Keratinocyte (primary cell): ENCODE results near the gene EPHB2. TPM values are rescaled to one million over a fixed set of nuclear protein-coding genes. Genes with fewer than 3 reads are reported as not detected.

Experiments
- DNase-seq: peaks from one replicate; pipeline ENCODE4 v3.0.0-alpha.2; 2011; ENCODE audit warnings: low read depth, missing footprints, low spot score
- FAIRE-seq: peaks from 2 replicates; lab custom pipeline; 2011; peaks lifted over from hg19 to GRCh38; lab: Jason Lieb, UNC
- H2AFZ ChIP-seq: 2 replicates; pipeline ENCODE4 v1.6.0; 2012; ENCODE audit warnings: low read length, control low read depth, inconsistent platforms; ENCODE audit not compliant: control insufficient read depth
- H3K27ac ChIP-seq: 2 replicates; pipeline ENCODE4 v1.5.1; 2011; ENCODE audit warnings: low read length; ENCODE audit not compliant: control insufficient read depth, insufficient read depth
- H3K27me3 ChIP-seq: 3 replicates; pipeline ENCODE4 v1.6.0; 2011; ENCODE audit warnings: low read length; ENCODE audit not compliant: control insufficient read depth, insufficient read depth; ENCODE audit errors: extremely low read depth
- H3K36me3 ChIP-seq, 2 experiments: 2 replicates in 1 of 2; 3 replicates in 1 of 2; pipeline ENCODE4 v1.5.1; 2011; ENCODE audit warnings: low read length in 2 of 2, mild to moderate bottlenecking in 1 of 2; ENCODE audit not compliant: control insufficient read depth in 2 of 2, insufficient read depth in 2 of 2; ENCODE audit errors: extremely low read depth in 1 of 2
- H3K4me1 ChIP-seq: 3 replicates; pipeline ENCODE4 v1.5.1; 2011; ENCODE audit warnings: low read length; ENCODE audit not compliant: control insufficient read depth, insufficient read depth; ENCODE audit errors: extremely low read depth
- H3K4me2 ChIP-seq: 3 replicates; pipeline ENCODE4 v1.6.0; 2011; ENCODE audit warnings: low read depth, low read length; ENCODE audit not compliant: control insufficient read depth, insufficient read depth; ENCODE audit errors: extremely low read depth
- H3K4me3 ChIP-seq, 3 experiments: fragments of 200-600 bp in 1 of 3; sonication (generic) in 1 of 3; 2 replicates in 2 of 3; 3 replicates in 1 of 3; pipeline ENCODE4 v1.5.1; 2011 to 2016; ENCODE audit warnings: low read length in 3 of 3, mild to moderate bottlenecking in 3 of 3, control low read depth in 2 of 3, inconsistent platforms in 1 of 3, low read depth in 1 of 3, mixed read lengths in 1 of 3, mixed run types in 1 of 3, moderate library complexity in 1 of 3; ENCODE audit not compliant: control insufficient read depth in 2 of 3, insufficient read depth in 2 of 3; ENCODE audit errors: extremely low read depth in 1 of 3
- H3K79me2 ChIP-seq: 2 replicates; pipeline ENCODE4 v1.6.0; 2012; ENCODE audit warnings: low read length; ENCODE audit not compliant: control insufficient read depth, insufficient read depth
- H3K9ac ChIP-seq: 3 replicates; pipeline ENCODE4 v1.6.0; 2011; ENCODE audit warnings: low read length; ENCODE audit not compliant: control insufficient read depth, insufficient read depth; ENCODE audit errors: extremely low read depth
- H3K9me1 ChIP-seq: 3 replicates; pipeline ENCODE4 v1.6.0; 2011; ENCODE audit warnings: low read length; ENCODE audit not compliant: control insufficient read depth, insufficient read depth; ENCODE audit errors: extremely low read depth
- H3K9me3 ChIP-seq: 2 replicates; pipeline ENCODE4 v1.5.1; 2012; ENCODE audit warnings: low read depth, low read length; ENCODE audit not compliant: control insufficient read depth
- H4K20me1 ChIP-seq: 3 replicates; pipeline ENCODE4 v1.6.0; 2011; ENCODE audit warnings: low read length; ENCODE audit not compliant: control insufficient read depth, insufficient read depth; ENCODE audit errors: extremely low read depth
- CTCF ChIP-seq, 3 experiments: IDR thresholded peaks in 1 of 3; conservative IDR thresholded peaks in 1 of 3; optimal IDR thresholded peaks in 1 of 3; 2 replicates in 2 of 3; 3 replicates in 1 of 3; pipeline versions ENCODE3 to v1.5.1; 2011; ENCODE audit warnings: low read length in 3 of 3, mild to moderate bottlenecking in 3 of 3, moderate library complexity in 2 of 3, control low read depth in 1 of 3, inconsistent platforms in 1 of 3; ENCODE audit not compliant: insufficient read depth in 2 of 3; ENCODE audit errors: extremely low read depth in 1 of 3
- EZH2 ChIP-seq: IDR thresholded peaks from one replicate; pipeline ENCODE4 v1.6.1; 2012; ENCODE audit warnings: inconsistent platforms, mild to moderate bottlenecking, low read length, moderate library complexity
- dilution Hi-C: fragments of 300-500 bp; cut with MboI; formaldehyde crosslinking; loops from one replicate; pipeline ENCODE4 v1.7.0; 2020; ENCODE audit warnings: low sequenced_read_pairs; ENCODE audit not compliant: extremely low pct_ligation_motif_present
- polyA plus RNA-seq, 5 experiments: library from polyadenylated mRNA; depleted of rRNA in 3 of 5; stranded (reverse) in 3 of 5; stranded (forward) in 1 of 5; unstranded in 1 of 5; fragments of >200 nt; gene quantifications; 1 replicate in 1 of 5; 2 replicates in 3 of 5; 3 replicates in 1 of 5; pipeline versions ENCODE4 v1.2.1 to v1.2.3, GENCODE V29; 2011 to 2012; ENCODE audit warnings: missing spikeins in 2 of 5, low read depth in 1 of 5, low replicate concordance in 1 of 5

EPHB2 gene
- polyA plus RNA-seq, 1 donor (not counting 4 experiments of a cell fraction or from before 2014, with no cell fraction given), result 0.10 TPM

DNA sequence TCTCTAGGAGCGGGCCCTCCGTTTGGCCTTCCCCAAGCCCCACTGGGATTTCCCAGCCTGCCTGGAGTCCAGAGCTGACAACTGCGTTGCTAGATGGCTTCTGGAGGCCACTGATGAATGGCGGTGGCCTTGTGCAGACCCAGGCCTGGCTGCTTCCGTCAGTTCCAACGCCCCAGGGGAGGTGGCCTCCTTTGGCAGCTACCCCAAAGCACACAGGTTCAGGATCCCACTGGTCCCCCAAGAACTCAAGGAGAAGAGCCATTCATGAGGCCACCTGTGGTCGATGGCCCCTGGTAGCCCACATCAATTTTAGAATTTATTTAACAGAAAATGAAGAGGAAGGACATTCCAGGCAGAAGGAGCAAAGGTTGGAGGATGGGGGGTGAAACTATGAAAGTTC, 176.9 kb downstream of the EPHB2 start:
- H2AFZ ChIP-seq, result no peak overlapping the region
- no peak overlapping the region for H3K4me3 ChIP-seq
- no peaks in the 10 kb centered on the region for H3K9me1 ChIP-seq
- H3K4me1 ChIP-seq, result no peaks in the 10 kb centered on the region
- no peaks in the 10 kb centered on the region for H3K9me3 ChIP-seq
- H3K79me2 ChIP-seq, result no peaks in the 10 kb centered on the region
- H3K27me3 ChIP-seq, result peaks cover 8% of the 10 kb centered on the region
- H3K27ac ChIP-seq, result no peak overlapping the region
- no peaks in the 10 kb centered on the region for H4K20me1 ChIP-seq
- FAIRE-seq, result no peak
- dilution Hi-C loops, result no loop called here
- TF ChIP-seq CTCF (optimal IDR thresholded peaks at IDR 0.05 in 1 of 3, IDR thresholded peaks at IDR 0.05 in 1 of 3, conservative IDR thresholded peaks at IDR 0.05 in 1 of 3; ENCODE audit: extremely low read depth in 1 of 3, insufficient read depth in 2 of 3, low read length in 3 of 3) (no peak), EZH2 (no peak)
- no peaks in the 10 kb centered on the region for H3K36me3 ChIP-seq
- H3K9ac ChIP-seq, result no peak overlapping the region
- DNase-seq, result no peak
- H3K4me2 ChIP-seq, result no peak overlapping the region

- Histone ChIP-seq H2AFZ (no peak overlapping the region), H4K20me1 (no peaks in the 10 kb centered on the region), H3K27me3 (peaks cover 8% of the 10 kb centered on the region), H3K9ac (no peak overlapping the region), H3K27ac (no peak overlapping the region), H3K9me1 (no peaks in the 10 kb centered on the region), H3K4me1 (no peaks in the 10 kb centered on the region), H3K79me2 (no peaks in the 10 kb centered on the region), H3K4me3 (no peak overlapping the region), H3K36me3 (no peaks in the 10 kb centered on the region), H3K4me2 (no peak overlapping the region), H3K9me3 (no peaks in the 10 kb centered on the region)
- dilution Hi-C loops, result no loop called here
- DNase-seq (no peak), FAIRE-seq (no peak)
- no peak for TF ChIP-seq EZH2
- TF ChIP-seq CTCF (optimal IDR thresholded peaks at IDR 0.05 in 1 of 3, IDR thresholded peaks at IDR 0.05 in 1 of 3, conservative IDR thresholded peaks at IDR 0.05 in 1 of 3; ENCODE audit: extremely low read depth in 1 of 3, insufficient read depth in 2 of 3, low read length in 3 of 3), result no peak
Observed at GRCh38 chr1:22888320-22889075, 177.9 kb downstream of the EPHB2 start.
